Panc1 (cell line): ENCODE results near the gene UBR2. TPM values are rescaled to one million over a fixed set of nuclear protein-coding genes. Genes with fewer than 3 reads are reported as not detected.

Source experiments
- ATAC-seq: fragments of 200-7000 bp; cut with Tn5 transposase; 2 replicates; pipeline ENCODE4 v1.9.1; 2020; ENCODE audit warnings: mild to moderate bottlenecking, moderate library complexity
- BruUV-seq: library from RNA; stranded (reverse); fragments of 400-500 nt; replicated peaks from 2 replicates; lab custom pipeline; 2021; lab: Mats Ljungman, UMichigan
- CTCF ChIA-PET: fragments of 300-600 bp; sonication (Branson Sonifier 250); formaldehyde crosslinking; loops from one replicate; lab custom pipeline; 2022; ENCODE audit warnings: antibody characterized with exemption; lab: Charles Lee
- POLR2A ChIA-PET: fragments of 300-600 bp; sonication (Branson Sonifier 250); formaldehyde crosslinking; loops from one replicate; lab custom pipeline; 2022; ENCODE audit warnings: antibody characterized with exemption; lab: Charles Lee
- DNase-seq: peaks from one replicate; pipeline ENCODE4 v3.0.0-alpha.2; 2010; ENCODE audit warnings: low read depth, low spot score
- H3K27ac ChIP-seq: 2 replicates; pipeline ENCODE4 v1.5.1; 2011; ENCODE audit warnings: mild to moderate bottlenecking, low read length, inconsistent platforms
- H3K27me3 ChIP-seq: fragments of 200-500 bp; sonication (Bioruptor generic); 2 replicates; pipeline ENCODE4 v1.6.0; 2014; ENCODE audit warnings: low read length, inconsistent platforms; ENCODE audit not compliant: control insufficient read depth, insufficient read depth
- H3K36me3 ChIP-seq: fragments of 200-500 bp; sonication (Bioruptor generic); 2 replicates; pipeline ENCODE4 v1.5.1; 2014; ENCODE audit warnings: inconsistent platforms, mild to moderate bottlenecking, low read length, moderate library complexity; ENCODE audit not compliant: control insufficient read depth, insufficient read depth
- H3K4me1 ChIP-seq: 2 replicates; pipeline ENCODE4 v1.5.1; 2011; ENCODE audit warnings: inconsistent platforms, mild to moderate bottlenecking, low read length, moderate library complexity; ENCODE audit not compliant: control insufficient read depth, insufficient read depth
- H3K4me3 ChIP-seq, 2 experiments: 2 replicates each; pipeline ENCODE4 v1.5.1; 2011 to 2012; ENCODE audit warnings: low read depth in 2 of 2, low read length in 2 of 2, mild to moderate bottlenecking in 2 of 2, inconsistent platforms in 1 of 2, moderate library complexity in 1 of 2
- H3K9me3 ChIP-seq: fragments of 200-500 bp; sonication (Bioruptor generic); 2 replicates; pipeline ENCODE4 v1.5.1; 2014; ENCODE audit warnings: low read depth, mild to moderate bottlenecking, inconsistent platforms, low read length, moderate library complexity; ENCODE audit not compliant: control insufficient read depth, insufficient read depth
- POLR2AphosphoS5 ChIP-seq: IDR thresholded peaks from 2 replicates; pipeline ENCODE4 v1.6.1; 2012; ENCODE audit warnings: mild to moderate bottlenecking, low read depth, low read length, moderate library complexity
- SIN3A ChIP-seq: IDR thresholded peaks from 2 replicates; pipeline ENCODE4 v1.6.1; 2012; ENCODE audit warnings: low read depth, mild to moderate bottlenecking, low read length, moderate library complexity, borderline replicate concordance; ENCODE audit not compliant: insufficient read depth
- TCF7L2 ChIP-seq: IDR thresholded peaks from 2 replicates; pipeline ENCODE4 v1.6.1; 2011; ENCODE audit warnings: mild to moderate bottlenecking, low read depth, low read length, inconsistent platforms
- in situ Hi-C: cut with HindIII; loops from 2 replicates; pipeline ENCODE4 v1.10.0; 2016; ENCODE audit warnings: low sequenced_read_pairs, low pct_unique_long_range_greater_than_20kb
- intact Hi-C: fragments of 100-400 bp; cut with micrococcal nuclease; formaldehyde crosslinking; loops from one replicate; pipeline ENCODE4 v1.10.0; 2022; ENCODE audit not compliant: unreplicated experiment
- total RNA-seq: library from RNA; stranded (reverse); gene quantifications from one replicate; pipeline ENCODE4 v1.2.1, GENCODE V29; 2021; ENCODE audit not compliant: unreplicated experiment
- TF ChIP-seq, protein P1 (sequence below): fragments of 450-650 bp; IDR thresholded peaks from 2 replicates; pipeline ENCODE4 v1.5.1; 2017; ENCODE audit warnings: mild to moderate bottlenecking
- TF ChIP-seq, protein P2 (sequence below), 2 experiments: IDR thresholded peaks; 2 replicates each; pipeline ENCODE4 v1.6.1; 2011 to 2012; ENCODE audit warnings: low read depth in 2 of 2, control low read depth in 1 of 2, low read length in 1 of 2, mild to moderate bottlenecking in 1 of 2, moderate library complexity in 1 of 2; ENCODE audit not compliant: insufficient read depth in 1 of 2

The UBR2 gene
- total RNA-seq, 1 experiment from 2014 or later, result 19.1 TPM

DNA sequence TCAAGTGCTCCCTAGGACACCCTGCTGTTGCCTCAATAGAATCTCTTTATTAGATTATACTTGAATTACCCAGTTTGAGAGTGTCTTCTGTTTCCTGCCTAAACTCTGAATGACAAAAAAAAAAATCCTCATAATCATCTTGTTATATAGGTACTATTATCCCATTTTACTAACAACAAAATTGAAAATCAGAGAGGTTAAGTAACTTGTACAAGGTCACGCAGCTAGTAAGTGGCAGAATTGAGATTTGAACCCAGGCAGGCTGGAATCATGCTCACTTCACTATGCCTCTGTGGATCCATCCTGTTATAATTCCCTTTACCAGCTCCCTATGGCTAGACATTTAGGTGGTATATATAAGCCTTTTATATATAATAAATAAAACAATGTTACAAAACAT lies 36.6 kb upstream of the UBR2 start:
- Histone ChIP-seq H3K4me1 (no peaks in the 10 kb centered on the region; the same call in 1 of the 2 replicates), H3K36me3 (no peaks in the 10 kb centered on the region), H3K4me3 (no peak overlapping the region), H3K27ac (no peak overlapping the region), H3K27me3 (no peaks in the 10 kb centered on the region), H3K9me3 (no peaks in the 10 kb centered on the region)
- in situ Hi-C loops, result no loop called here
- intact Hi-C loops, result no loop called here
- DNase-seq (no peak), ATAC-seq (no peak)
- no TSS peak for BruUV-seq
- ChIA-PET POLR2A (no interaction called here), CTCF (no interaction called here)
- TF ChIP-seq, protein P1, sequence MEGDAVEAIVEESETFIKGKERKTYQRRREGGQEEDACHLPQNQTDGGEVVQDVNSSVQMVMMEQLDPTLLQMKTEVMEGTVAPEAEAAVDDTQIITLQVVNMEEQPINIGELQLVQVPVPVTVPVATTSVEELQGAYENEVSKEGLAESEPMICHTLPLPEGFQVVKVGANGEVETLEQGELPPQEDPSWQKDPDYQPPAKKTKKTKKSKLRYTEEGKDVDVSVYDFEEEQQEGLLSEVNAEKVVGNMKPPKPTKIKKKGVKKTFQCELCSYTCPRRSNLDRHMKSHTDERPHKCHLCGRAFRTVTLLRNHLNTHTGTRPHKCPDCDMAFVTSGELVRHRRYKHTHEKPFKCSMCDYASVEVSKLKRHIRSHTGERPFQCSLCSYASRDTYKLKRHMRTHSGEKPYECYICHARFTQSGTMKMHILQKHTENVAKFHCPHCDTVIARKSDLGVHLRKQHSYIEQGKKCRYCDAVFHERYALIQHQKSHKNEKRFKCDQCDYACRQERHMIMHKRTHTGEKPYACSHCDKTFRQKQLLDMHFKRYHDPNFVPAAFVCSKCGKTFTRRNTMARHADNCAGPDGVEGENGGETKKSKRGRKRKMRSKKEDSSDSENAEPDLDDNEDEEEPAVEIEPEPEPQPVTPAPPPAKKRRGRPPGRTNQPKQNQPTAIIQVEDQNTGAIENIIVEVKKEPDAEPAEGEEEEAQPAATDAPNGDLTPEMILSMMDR, result no peak
- TF ChIP-seq POLR2AphosphoS5, result no peak
- TF ChIP-seq SIN3A, result no peak
- no peak for TF ChIP-seq TCF7L2
- TF ChIP-seq, protein P2, sequence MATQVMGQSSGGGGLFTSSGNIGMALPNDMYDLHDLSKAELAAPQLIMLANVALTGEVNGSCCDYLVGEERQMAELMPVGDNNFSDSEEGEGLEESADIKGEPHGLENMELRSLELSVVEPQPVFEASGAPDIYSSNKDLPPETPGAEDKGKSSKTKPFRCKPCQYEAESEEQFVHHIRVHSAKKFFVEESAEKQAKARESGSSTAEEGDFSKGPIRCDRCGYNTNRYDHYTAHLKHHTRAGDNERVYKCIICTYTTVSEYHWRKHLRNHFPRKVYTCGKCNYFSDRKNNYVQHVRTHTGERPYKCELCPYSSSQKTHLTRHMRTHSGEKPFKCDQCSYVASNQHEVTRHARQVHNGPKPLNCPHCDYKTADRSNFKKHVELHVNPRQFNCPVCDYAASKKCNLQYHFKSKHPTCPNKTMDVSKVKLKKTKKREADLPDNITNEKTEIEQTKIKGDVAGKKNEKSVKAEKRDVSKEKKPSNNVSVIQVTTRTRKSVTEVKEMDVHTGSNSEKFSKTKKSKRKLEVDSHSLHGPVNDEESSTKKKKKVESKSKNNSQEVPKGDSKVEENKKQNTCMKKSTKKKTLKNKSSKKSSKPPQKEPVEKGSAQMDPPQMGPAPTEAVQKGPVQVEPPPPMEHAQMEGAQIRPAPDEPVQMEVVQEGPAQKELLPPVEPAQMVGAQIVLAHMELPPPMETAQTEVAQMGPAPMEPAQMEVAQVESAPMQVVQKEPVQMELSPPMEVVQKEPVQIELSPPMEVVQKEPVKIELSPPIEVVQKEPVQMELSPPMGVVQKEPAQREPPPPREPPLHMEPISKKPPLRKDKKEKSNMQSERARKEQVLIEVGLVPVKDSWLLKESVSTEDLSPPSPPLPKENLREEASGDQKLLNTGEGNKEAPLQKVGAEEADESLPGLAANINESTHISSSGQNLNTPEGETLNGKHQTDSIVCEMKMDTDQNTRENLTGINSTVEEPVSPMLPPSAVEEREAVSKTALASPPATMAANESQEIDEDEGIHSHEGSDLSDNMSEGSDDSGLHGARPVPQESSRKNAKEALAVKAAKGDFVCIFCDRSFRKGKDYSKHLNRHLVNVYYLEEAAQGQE (IDR thresholded peaks at IDR 0.05; ENCODE audit: insufficient read depth in 1 of 2, low read depth in 2 of 2, low read length in 1 of 2), result no peak

DNA sequence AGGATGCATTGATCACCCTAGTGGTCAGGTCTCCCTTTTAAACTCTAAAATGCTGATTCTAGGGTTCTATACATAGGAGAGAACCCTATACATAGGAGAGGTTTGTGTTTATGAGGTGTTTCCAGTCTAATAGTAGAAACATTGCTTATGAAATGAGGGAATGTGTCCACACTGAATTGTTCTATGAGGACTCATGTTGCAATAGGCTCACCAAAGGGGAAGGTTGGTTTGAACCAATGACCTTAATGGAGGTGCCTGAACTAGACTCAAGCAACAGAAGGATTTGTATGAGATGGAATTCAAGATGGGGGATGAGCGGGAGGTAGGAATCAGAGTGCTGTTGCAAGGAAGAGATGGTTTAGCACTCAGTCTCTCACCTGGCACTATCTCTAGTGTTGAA lies 33.5 kb upstream of the UBR2 start:
- H3K9me3 ChIP-seq, result no peaks in the 10 kb centered on the region
- no peaks in the 10 kb centered on the region; the same call in 1 of the 2 replicates for H3K4me1 ChIP-seq
- TF ChIP-seq, protein P2 (IDR thresholded peaks at IDR 0.05; ENCODE audit: insufficient read depth in 1 of 2, low read depth in 2 of 2, low read length in 1 of 2), result no peak
- TF ChIP-seq TCF7L2 (no peak), POLR2AphosphoS5 (no peak), SIN3A (no peak)
- TF ChIP-seq, protein P1, result no peak
- CTCF ChIA-PET, result no interaction called here
- no peaks in the 10 kb centered on the region for H3K27me3 ChIP-seq
- in situ Hi-C loops, result no loop called here
- ATAC-seq (no peak), DNase-seq (no peak)
- no peak overlapping the region for H3K4me3 ChIP-seq
- intact Hi-C loops, result loop anchor here (5.0 kb wide), 1 partner anchor 78 kb away; the partner anchor contains the start of gene TRERF1
- no TSS peak for BruUV-seq
- H3K36me3 ChIP-seq, result no peaks in the 10 kb centered on the region
- no peak overlapping the region for H3K27ac ChIP-seq
- POLR2A ChIA-PET, result no interaction called here
